A673 (cell line): Measurements from ENCODE around the gene IL33. TPM values are rescaled to one million over a fixed set of nuclear protein-coding genes. Genes with fewer than 3 reads are reported as not detected.

ENCODE experiments used
- BruUV-seq: library from RNA; stranded (reverse); fragments of 400-500 nt; replicated peaks from 2 replicates; lab custom pipeline; 2021; lab: Mats Ljungman, UMichigan
- CTCF ChIA-PET: fragments of 300-600 bp; sonication (Branson Sonifier 250); formaldehyde crosslinking; loops from one replicate; lab custom pipeline; 2022; ENCODE audit warnings: antibody characterized with exemption; lab: Charles Lee
- POLR2A ChIA-PET: fragments of 300-600 bp; sonication (Branson Sonifier 250); formaldehyde crosslinking; loops from one replicate; lab custom pipeline; 2022; ENCODE audit warnings: antibody characterized with exemption; ENCODE audit not compliant: low non-redundant PET; lab: Charles Lee
- DNase-seq: peaks from one replicate; pipeline ENCODE4 v3.0.0-alpha.2; 2015; ENCODE audit warnings: low spot score
- H3K27ac ChIP-seq: fragments of 200-600 bp; sonication (generic); 2 replicates; pipeline ENCODE4 v1.5.1; 2016; ENCODE audit warnings: mixed run types, low read depth, mild to moderate bottlenecking, mixed read lengths, antibody characterized with exemption, low read length; ENCODE audit not compliant: poor library complexity, severe bottlenecking
- H3K27me3 ChIP-seq: fragments of 200-600 bp; sonication (generic); replicated peaks from 2 replicates; pipeline ENCODE4 v1.6.1; 2017; ENCODE audit warnings: mixed run types, low read depth, mild to moderate bottlenecking, mixed read lengths, antibody characterized with exemption, low read length; ENCODE audit not compliant: insufficient read depth, poor library complexity
- H3K36me3 ChIP-seq: fragments of 200-600 bp; sonication (generic); 2 replicates; pipeline ENCODE4 v1.6.1; 2016; ENCODE audit warnings: mixed run types, mild to moderate bottlenecking, mixed read lengths, antibody characterized with exemption, low read length; ENCODE audit not compliant: insufficient read depth, poor library complexity, severe bottlenecking
- H3K4me1 ChIP-seq: fragments of 200-600 bp; sonication (generic); 2 replicates; pipeline ENCODE4 v1.6.1; 2017; ENCODE audit warnings: mixed run types, mild to moderate bottlenecking, mixed read lengths, antibody characterized with exemption, low read length; ENCODE audit not compliant: insufficient read depth, poor library complexity, severe bottlenecking
- H3K4me3 ChIP-seq: fragments of 200-600 bp; sonication (generic); 2 replicates; pipeline ENCODE4 v1.5.1; 2016; ENCODE audit warnings: low read depth, mixed run types, mild to moderate bottlenecking, mixed read lengths, low read length; ENCODE audit not compliant: poor library complexity, severe bottlenecking
- H3K9me3 ChIP-seq: fragments of 200-600 bp; sonication (generic); 2 replicates; pipeline ENCODE4 v1.6.1; 2016; ENCODE audit warnings: mixed run types, low read depth, mild to moderate bottlenecking, mixed read lengths, antibody characterized with exemption, low read length; ENCODE audit not compliant: poor library complexity, severe bottlenecking
- EZH2 ChIP-seq: fragments of 200-600 bp; sonication (generic); IDR thresholded peaks from 2 replicates; pipeline ENCODE4 v1.6.1; 2017; ENCODE audit warnings: borderline replicate concordance, low read depth, mild to moderate bottlenecking, mixed read lengths, antibody characterized with exemption, low read length; ENCODE audit not compliant: poor library complexity, severe bottlenecking
- intact Hi-C: fragments of 100-400 bp; cut with micrococcal nuclease; formaldehyde crosslinking; loops from one replicate; pipeline ENCODE4 v1.10.0; 2022; ENCODE audit not compliant: unreplicated experiment
- total RNA-seq: library from RNA; stranded (reverse); gene quantifications from 2 replicates; pipeline ENCODE4 v1.2.3, GENCODE V29; 2021
- TF ChIP-seq, protein P1 (sequence below): fragments of 300-800, 200-600 bp; sonication (generic); conservative IDR thresholded peaks from 2 replicates; pipeline ENCODE4 v1.5.1; 2017; ENCODE audit warnings: low read depth, mild to moderate bottlenecking, antibody characterized with exemption, low read length, moderate library complexity, mixed read lengths

IL33 gene
- total RNA-seq, 1 experiment from 2014 or later, result 3.3 TPM

DNA sequence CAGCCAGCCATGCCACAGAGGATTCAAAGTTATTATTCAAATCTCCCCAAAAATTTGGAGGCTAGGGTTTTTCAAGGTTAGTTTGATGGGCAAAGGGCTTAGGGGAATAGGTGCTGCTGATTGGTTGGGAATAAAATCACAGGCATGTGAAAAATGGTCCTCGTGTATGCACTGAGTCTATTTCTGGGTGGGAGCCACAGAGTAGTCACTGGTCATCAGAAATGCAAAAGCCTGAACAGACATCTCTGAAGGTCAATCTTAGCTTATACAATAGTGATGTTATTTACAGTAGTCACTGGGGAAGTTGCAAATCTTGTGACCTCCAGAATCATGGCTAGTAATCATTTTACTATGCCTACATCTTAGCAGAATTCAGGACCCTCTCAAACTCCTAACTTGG, 1.3 kb downstream of the IL33 start:
- BruUV-seq, result no TSS peak
- intact Hi-C loops, result no loop called here

DNA sequence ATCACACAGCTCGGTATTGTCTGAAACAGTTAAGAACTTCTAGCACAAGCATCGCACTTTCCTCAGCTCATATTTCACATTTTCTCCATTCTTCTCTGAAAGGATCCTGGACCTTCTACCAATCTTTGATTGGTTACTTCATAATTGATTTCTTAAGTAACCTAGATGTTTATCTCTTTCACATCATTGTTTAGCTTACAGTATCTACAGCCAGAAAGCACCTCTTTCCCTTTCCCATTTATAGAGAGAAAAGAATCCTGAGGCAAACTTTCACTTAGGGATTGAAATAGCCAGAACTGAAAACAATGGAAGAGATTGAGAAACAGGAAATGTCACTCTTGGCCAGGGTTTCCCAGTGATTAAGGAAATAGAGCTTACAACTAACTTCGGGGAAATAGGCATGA, 2.5 kb downstream of the IL33 start:
- POLR2A ChIA-PET, result interaction anchor here (0.6 to 0.7 kb wide), 2 partner anchors 24 to 210 kb away, joined by 6 to 11 read pairs; a partner anchor contains a TSS
- Histone ChIP-seq H3K36me3 (no peaks in the 10 kb centered on the region), H3K4me1 (peaks cover 47% of the 10 kb centered on the region), H3K27me3 (peaks cover 4% of the 10 kb centered on the region), H3K9me3 (no peaks in the 10 kb centered on the region), H3K27ac (peak overlapping the region; percentile 74), H3K4me3 (peak overlapping the region; percentile 1)
- intact Hi-C loops, result no loop called here
- TF ChIP-seq, protein P1, sequence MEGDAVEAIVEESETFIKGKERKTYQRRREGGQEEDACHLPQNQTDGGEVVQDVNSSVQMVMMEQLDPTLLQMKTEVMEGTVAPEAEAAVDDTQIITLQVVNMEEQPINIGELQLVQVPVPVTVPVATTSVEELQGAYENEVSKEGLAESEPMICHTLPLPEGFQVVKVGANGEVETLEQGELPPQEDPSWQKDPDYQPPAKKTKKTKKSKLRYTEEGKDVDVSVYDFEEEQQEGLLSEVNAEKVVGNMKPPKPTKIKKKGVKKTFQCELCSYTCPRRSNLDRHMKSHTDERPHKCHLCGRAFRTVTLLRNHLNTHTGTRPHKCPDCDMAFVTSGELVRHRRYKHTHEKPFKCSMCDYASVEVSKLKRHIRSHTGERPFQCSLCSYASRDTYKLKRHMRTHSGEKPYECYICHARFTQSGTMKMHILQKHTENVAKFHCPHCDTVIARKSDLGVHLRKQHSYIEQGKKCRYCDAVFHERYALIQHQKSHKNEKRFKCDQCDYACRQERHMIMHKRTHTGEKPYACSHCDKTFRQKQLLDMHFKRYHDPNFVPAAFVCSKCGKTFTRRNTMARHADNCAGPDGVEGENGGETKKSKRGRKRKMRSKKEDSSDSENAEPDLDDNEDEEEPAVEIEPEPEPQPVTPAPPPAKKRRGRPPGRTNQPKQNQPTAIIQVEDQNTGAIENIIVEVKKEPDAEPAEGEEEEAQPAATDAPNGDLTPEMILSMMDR, result no peak
- no peak for TF ChIP-seq EZH2
- peak; percentile 97 for DNase-seq
- CTCF ChIA-PET, result interaction anchor here (0.6 kb wide), 2 partner anchors 14 to 335 kb away, joined by 3 to 4 read pairs; no protein-coding TSS in a partner anchor
- BruUV-seq, result no TSS peak

More for the DNA sequence above, 1.3 kb downstream of the IL33 start:
- DNase-seq, result no peak
- ChIA-PET CTCF (no interaction called here), POLR2A (no interaction called here)
- H3K4me1 ChIP-seq, result peaks cover 47% of the 10 kb centered on the region
- no peaks in the 10 kb centered on the region for H3K9me3 ChIP-seq
- no peak overlapping the region for H3K27ac ChIP-seq
- no peaks in the 10 kb centered on the region for H3K36me3 ChIP-seq
- peaks cover 1% of the 10 kb centered on the region for H3K27me3 ChIP-seq
- TF ChIP-seq, protein P1, result no peak
- no peak for TF ChIP-seq EZH2
- no peak overlapping the region for H3K4me3 ChIP-seq

DNA sequence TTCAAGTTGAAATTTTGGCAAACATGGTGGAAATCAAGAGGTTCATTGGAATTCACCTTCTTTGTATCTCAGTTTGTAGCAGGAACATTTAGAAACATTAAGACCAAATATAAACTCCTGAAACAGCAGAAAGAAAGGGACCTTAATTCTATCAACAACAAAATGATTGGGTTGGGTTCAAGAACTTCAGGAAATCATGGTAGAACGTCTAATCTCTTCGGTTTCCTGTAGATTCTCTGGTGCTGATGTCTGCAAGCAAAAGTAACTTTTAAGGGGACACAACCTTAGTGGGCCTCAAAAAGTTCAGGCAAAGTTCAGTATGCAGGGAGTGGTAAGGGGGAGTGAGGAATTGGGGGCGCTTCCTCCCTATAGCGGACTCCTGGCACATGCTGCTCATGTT, 3.4 kb downstream of the IL33 start:
- DNase-seq, result peak; percentile 9
- POLR2A ChIA-PET, result no interaction called here
- intact Hi-C loops, result no loop called here

DNA sequence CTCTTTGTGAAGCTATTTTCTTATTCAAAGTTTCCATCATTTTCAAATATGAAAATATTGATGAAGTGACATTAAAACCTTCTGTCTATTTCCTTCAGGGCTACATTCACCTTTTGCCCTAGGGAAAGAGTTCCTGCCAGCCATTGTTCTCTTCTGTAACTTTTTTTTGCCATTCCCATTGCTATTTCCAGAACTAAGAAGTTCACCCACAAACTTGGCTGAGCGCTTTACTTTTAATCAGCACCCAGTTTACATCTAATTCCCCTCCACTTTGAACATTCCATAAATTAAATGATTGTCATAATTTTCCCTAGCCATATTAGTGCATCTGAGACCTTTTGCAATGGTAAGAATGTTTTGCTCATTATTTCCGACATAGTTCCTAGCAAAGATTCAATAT, 4.4 kb downstream of the IL33 start:
- DNase-seq, result no peak
- intact Hi-C loops, result no loop called here
- ChIA-PET POLR2A (no interaction called here), CTCF (no interaction called here)
- H3K9me3 ChIP-seq, result no peaks in the 10 kb centered on the region
- H3K27ac ChIP-seq, result no peak overlapping the region
- peaks cover 40% of the 10 kb centered on the region for H3K4me1 ChIP-seq
- no TSS peak for BruUV-seq
- H3K4me3 ChIP-seq, result no peak overlapping the region
- H3K27me3 ChIP-seq, result peaks cover 4% of the 10 kb centered on the region
- no peaks in the 10 kb centered on the region for H3K36me3 ChIP-seq
- TF ChIP-seq, protein P1, result no peak
- no peak for TF ChIP-seq EZH2

More for the DNA sequence above, 3.4 kb downstream of the IL33 start:
- peaks cover 47% of the 10 kb centered on the region for H3K4me1 ChIP-seq
- CTCF ChIA-PET, result no interaction called here
- H3K4me3 ChIP-seq, result no peak overlapping the region
- H3K9me3 ChIP-seq, result no peaks in the 10 kb centered on the region
- no peaks in the 10 kb centered on the region for H3K36me3 ChIP-seq
- no peak overlapping the region for H3K27ac ChIP-seq
- H3K27me3 ChIP-seq, result peaks cover 4% of the 10 kb centered on the region
- BruUV-seq, result no TSS peak
- no peak for TF ChIP-seq EZH2
